Heart left ventricle (tissue), 13 donors: ENCODE data around the gene FAM219B.

Experiments used
- CTCF ChIP-seq, 12 donors: fragments of 200-600 bp; sonication (generic) in 4 of 12; IDR thresholded peaks; one replicate each; pipeline versions ENCODE4 v1.5.0 to v1.8.0; 2018 to 2022; ENCODE audit warnings: antibody characterized with exemption in 12 of 12, mild to moderate bottlenecking in 5 of 12
- POLR2A ChIP-seq, 2 donors: fragments of 450-650 bp; IDR thresholded peaks; one replicate each; pipeline ENCODE4 v1.6.1; 2017; ENCODE audit warnings: antibody characterized with exemption in 2 of 2, mild to moderate bottlenecking in 2 of 2, moderate library complexity in 2 of 2
- donor health status: ischemic (EF 13 %, LVEDD 7.1; RV severe dilation, severe dysfunction).
- donor health status: DM: no; HTN: yes; CAD: no.
- donor health status: DM: no; HTN: no; CAD: no.
- donor health status: ischemic (EF 25% LVEDD 6.9; RV normal size, moderate dysfunction).
- donor health status: ischemic (EF 25% LVEDD 5.7; RV mildly dilated, moderate dysfunction).
- donor health status: ischemic (EF 35%, LVEDD 5.7; RV mildly dilated, moderate dysfunction).
- donor health status: nonischemic (EF 11% LVEDD 7.7; RV severe dilation, severe dysfunction).
- donor health status: DM: yes; HTN: yes; CAD: no.
- donor health status: PGD.
- donor health status: ischemic (EF 29% LVEDD 5.4; RV normal size, mild dysfunction).
- donor health status: nonischemic (EF 23%, LVEDD 6.1; RV moderate dilation, normal function).

- TF ChIP-seq CTCF (IDR thresholded peaks at IDR 0.05) = no peak
- TF ChIP-seq POLR2A (IDR thresholded peaks at IDR 0.05) = no peak
Observed at GRCh38 chr15:74895830-74896229, 10.8 kb downstream of the FAM219B start.
